PC-3 (cell line): ENCODE measurements around the gene OVOL3.

Experiments used
- EZH2 ChIP-seq: fragments of 300-600 bp; sonication (generic); IDR thresholded peaks from one replicate; pipeline ENCODE4 v1.6.1; 2017; ENCODE audit warnings: antibody characterized with exemption, mild to moderate bottlenecking, low read length; ENCODE audit not compliant: unreplicated experiment
- TF ChIP-seq, protein P1 (sequence below): fragments of 300-600 bp; sonication (generic); conservative IDR thresholded peaks from 2 replicates; pipeline ENCODE4 v1.5.1; 2017; ENCODE audit warnings: antibody characterized with exemption, low read depth, mild to moderate bottlenecking, low read length

DNA sequence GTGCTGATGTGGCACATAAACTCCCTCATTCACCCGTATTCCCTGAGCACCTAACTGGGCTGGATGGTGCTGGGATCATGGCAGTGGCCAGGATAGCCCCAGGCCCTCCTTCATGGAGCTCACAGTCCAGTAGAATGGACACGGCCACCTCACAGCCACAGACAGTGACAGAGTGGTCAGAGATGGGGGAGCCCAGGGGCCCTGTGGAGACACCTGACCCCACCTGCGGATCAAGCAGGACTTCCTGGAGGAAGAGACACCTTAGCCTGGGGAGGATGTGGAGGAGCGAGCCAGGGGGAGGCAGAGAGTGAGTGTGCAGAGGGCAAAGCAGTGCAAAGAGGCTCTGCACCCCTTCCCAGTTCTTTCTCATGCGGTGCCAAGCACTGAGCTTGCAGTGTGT is 21.1 kb upstream of the OVOL3 start:
- TF ChIP-seq, protein P1, sequence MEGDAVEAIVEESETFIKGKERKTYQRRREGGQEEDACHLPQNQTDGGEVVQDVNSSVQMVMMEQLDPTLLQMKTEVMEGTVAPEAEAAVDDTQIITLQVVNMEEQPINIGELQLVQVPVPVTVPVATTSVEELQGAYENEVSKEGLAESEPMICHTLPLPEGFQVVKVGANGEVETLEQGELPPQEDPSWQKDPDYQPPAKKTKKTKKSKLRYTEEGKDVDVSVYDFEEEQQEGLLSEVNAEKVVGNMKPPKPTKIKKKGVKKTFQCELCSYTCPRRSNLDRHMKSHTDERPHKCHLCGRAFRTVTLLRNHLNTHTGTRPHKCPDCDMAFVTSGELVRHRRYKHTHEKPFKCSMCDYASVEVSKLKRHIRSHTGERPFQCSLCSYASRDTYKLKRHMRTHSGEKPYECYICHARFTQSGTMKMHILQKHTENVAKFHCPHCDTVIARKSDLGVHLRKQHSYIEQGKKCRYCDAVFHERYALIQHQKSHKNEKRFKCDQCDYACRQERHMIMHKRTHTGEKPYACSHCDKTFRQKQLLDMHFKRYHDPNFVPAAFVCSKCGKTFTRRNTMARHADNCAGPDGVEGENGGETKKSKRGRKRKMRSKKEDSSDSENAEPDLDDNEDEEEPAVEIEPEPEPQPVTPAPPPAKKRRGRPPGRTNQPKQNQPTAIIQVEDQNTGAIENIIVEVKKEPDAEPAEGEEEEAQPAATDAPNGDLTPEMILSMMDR, result no peak
- no peak for TF ChIP-seq EZH2
